ENCODE results near the gene DCUN1D3. TPM values are rescaled to one million over a fixed set of nuclear protein-coding genes. Genes with fewer than 3 reads are reported as not detected.
"Not testable (repeated sequence)": the region's sequence is repeated elsewhere in the genome, so short reads cannot be mapped to it uniquely, and the experiment has no call there.

DCUN1D3 gene
- total RNA-seq, 1 donor from 2014 or later = 15.8 TPM

- intact Hi-C loops (cut with DNase I) = no loop called here
- DNase-seq (ENCODE audit: missing footprints) (no peak), ATAC-seq (no peak)
Measured at GRCh38 chr16:20871941-20872815, 28.0 kb downstream of the DCUN1D3 start.

- no peak for ATAC-seq
- intact Hi-C loops (cut with DNase I) = no loop called here
- DNase-seq (ENCODE audit: missing footprints) = no peak
Measured at GRCh38 chr16:20871258-20871657, 28.9 kb downstream of the DCUN1D3 start.

DNA sequence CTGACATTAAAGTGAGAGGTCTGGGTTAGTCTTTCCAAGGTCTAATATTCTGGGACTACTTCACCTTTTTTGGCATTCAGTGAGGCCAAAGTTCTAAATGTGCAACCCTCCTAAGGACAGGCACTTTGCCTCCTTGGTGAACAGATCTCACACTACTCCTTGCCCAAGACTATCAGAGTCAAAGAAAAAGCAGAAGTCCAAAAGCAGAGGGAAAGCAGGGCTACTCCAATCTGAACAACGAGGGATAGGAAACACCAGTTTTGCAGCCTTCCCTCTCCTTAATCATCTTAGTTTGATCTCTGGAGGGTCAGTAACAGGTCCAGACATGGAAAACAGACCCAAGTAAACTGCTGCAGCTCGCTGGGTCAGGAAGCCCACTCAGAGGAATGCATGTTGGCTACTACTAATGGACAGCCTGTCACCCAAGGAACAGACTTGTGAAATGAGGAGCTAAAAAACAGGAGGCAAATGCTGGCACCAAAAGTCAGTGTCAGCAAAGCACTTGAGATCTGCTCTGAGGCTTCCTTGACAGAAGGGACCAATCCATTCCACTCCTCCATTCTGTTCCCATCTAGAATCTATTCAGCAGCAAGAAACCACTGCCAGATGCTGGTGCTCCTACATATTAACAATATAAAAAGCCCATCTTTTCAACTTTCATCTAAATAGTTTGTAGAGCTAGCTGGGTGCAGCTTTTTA is 29.9 kb downstream of the DCUN1D3 start:
- DNase-seq (ENCODE audit: missing footprints) (no peak), ATAC-seq (no peak)
- intact Hi-C loops (cut with DNase I) = no loop called here

GRCh38 chr16:20868890-20869289 is 31.3 kb downstream of the DCUN1D3 start:
- DNase-seq (ENCODE audit: missing footprints) (peak; percentile 89), ATAC-seq (peak; percentile 95)
- intact Hi-C loops (cut with DNase I) = loop anchor here (5.0 kb wide), 1 partner anchor 33 kb away; the partner anchor contains the start of genes DCUN1D3 and LYRM1

DNA sequence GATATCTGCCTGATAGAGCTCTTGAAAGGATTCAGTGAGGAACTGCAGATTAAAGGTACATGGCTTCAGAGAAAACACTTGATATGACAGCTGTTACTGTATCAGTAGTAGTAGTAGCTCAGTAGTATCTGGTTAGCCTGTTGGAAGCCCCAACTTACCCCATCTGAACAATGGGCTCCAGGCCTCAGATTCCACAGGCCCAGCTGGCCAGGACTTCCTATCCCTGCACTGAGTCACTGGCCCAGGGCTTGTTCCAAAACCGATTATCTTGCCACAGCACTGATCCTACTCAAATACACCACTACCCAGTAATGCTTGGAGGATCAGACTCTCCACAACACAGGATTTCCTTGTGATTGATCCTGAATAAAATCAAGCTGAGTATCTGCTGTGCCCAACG is 32.6 kb downstream of the DCUN1D3 start:
- no peak for ATAC-seq
- intact Hi-C loops (cut with DNase I) = loop anchor here (5.0 kb wide), 1 partner anchor 35 kb away; the partner anchor contains the start of genes DCUN1D3 and LYRM1
- DNase-seq (ENCODE audit: missing footprints) = no peak

GRCh38 chr16:20866801-20867200 is 33.4 kb downstream of the DCUN1D3 start:
- DNase-seq (ENCODE audit: missing footprints) (no peak), ATAC-seq (peak; percentile 63)
- intact Hi-C loops (cut with DNase I) = loop anchor here (5.0 kb wide), 1 partner anchor 36 kb away; the partner anchor contains the start of genes DCUN1D3 and LYRM1

DNA sequence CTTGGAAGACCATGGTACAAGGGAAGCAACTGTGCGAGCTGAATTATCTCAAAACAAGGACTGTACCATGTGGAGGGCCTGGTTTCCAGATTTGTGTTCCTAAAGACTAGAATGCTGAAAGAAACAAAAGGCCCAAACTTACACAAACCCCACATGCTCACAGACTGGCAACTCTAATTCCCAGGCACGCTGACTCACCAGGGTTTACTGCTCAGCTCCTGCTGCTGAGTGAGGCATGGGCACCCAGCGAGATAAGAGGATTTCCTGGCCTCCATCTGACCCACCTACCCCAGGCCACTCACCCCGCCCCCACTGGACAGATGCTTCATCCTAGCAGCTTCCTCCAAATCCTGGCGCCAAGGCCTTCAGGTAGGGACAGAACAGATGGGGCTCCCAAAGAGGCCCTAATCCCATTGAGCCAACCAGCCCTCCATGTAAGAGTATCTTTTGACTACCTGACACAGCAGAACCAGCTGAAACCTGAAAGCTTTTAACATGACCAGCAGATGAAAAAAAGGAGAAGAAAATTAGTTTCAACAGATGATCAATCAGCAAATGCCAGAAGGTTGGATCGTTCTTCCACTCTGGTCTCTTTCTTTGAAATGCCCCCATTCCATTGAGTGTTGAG is 33.9 kb downstream of the DCUN1D3 start:
- peak; percentile 69 for DNase-seq (ENCODE audit: missing footprints)
- no peak for ATAC-seq
- intact Hi-C loops (cut with DNase I) = loop anchor here (5.0 kb wide), 1 partner anchor 36 kb away; the partner anchor contains the start of genes DCUN1D3 and LYRM1

- intact Hi-C loops (cut with DNase I) = loop anchor here (5.0 kb wide), 1 partner anchor 37 kb away; the partner anchor contains the start of genes DCUN1D3 and LYRM1
- DNase-seq (ENCODE audit: missing footprints) = no peak
Measured at GRCh38 chr16:20865420-20866131, 34.6 kb downstream of the DCUN1D3 start.

DNA sequence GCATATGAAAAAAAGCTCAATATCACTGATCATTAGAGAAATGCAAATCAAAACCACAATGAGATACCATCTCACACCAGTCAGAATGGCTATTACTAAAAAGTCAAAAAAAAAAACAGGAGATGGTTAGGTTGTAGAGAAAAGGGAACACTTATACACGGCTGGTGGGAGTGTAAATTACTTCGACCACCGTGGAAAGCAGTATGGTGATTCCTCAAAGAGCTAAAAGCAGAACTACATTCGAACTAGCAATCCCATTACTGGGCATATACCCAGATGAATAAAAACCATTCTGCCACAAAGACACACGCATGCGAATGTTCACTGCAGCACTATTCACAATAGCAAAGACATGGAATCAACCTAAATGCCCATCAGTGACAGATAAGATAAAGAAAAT is 35.8 kb downstream of the DCUN1D3 start:
- DNase-seq (ENCODE audit: missing footprints); ATAC-seq; intact Hi-C loops (cut with DNase I): not testable (repeated sequence)

More at GRCh38 chr16:20865420-20866131, 34.6 kb downstream of the DCUN1D3 start:
- no peak for ATAC-seq

- DNase-seq (ENCODE audit: missing footprints) = no peak
- intact Hi-C loops (cut with DNase I) = no loop called here
- no peak for ATAC-seq
Measured at GRCh38 chr16:20862162-20862960, 37.8 kb downstream of the DCUN1D3 start.

- ATAC-seq; DNase-seq (ENCODE audit: missing footprints); intact Hi-C loops (cut with DNase I): not testable (repeated sequence)
Measured at GRCh38 chr16:20860995-20861394, 39.2 kb downstream of the DCUN1D3 start.

- ATAC-seq (no peak), DNase-seq (ENCODE audit: missing footprints) (no peak)
- intact Hi-C loops (cut with DNase I) = no loop called here
Measured at GRCh38 chr16:20860361-20860760, 39.8 kb downstream of the DCUN1D3 start.

- peak; percentile 47 for ATAC-seq
- no peak for DNase-seq (ENCODE audit: missing footprints)
- intact Hi-C loops (cut with DNase I) = no loop called here
Measured at GRCh38 chr16:20859699-20860098, 40.5 kb downstream of the DCUN1D3 start.

DNA sequence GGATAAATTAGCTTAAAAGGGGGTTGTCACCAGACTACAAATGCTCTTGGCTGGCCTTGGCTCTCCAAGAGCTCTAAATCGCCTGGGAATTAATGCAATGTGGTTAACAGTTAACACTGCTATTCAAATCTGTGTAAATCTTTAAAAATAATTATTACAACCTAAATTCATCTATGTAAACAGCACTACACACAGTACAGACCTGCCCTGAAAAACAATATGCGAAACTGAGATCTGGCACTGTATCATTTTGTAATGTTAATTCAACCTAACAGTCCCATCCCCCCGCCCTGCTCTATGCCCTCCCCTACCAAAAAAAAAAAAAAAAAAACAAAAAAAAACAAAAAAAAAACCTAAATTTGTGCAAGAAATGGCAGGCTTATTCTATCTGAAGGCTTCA is 40.9 kb downstream of the DCUN1D3 start:
- no peak for DNase-seq (ENCODE audit: missing footprints)
- intact Hi-C loops (cut with DNase I) = no loop called here
- ATAC-seq = no peak

DNA sequence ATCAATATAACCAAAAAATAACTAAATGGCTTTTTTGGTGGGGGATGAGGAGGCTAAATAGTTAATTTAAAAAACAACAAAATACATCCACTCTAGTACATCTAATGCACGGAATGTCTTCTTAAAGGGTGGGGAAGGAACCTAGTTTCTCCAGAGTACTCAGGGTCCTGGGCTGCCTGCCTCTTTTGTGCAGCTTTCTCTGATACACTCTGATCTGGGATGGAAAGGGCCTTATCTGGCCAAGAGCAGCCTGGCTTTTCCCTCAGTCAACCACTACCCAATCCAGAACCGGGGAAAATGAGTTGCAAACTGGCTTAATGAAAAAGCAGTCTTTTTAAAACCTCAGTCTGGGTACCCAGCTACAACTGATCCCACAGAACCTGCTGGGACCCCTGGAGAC is 42.9 kb downstream of the DCUN1D3 start:
- ATAC-seq (no peak), DNase-seq (ENCODE audit: missing footprints) (no peak)
- intact Hi-C loops (cut with DNase I) = no loop called here

- intact Hi-C loops (cut with DNase I) = loop anchor here (5.0 kb wide), 1 partner anchor 302 kb away; the partner anchor contains the start of gene LDAF1
- ATAC-seq (no peak), DNase-seq (ENCODE audit: missing footprints) (no peak)
Measured at GRCh38 chr16:20854963-20855362, 45.2 kb downstream of the DCUN1D3 start.

GRCh38 chr16:20853981-20854620 is 46.1 kb downstream of the DCUN1D3 start:
- ATAC-seq = no peak
- no peak for DNase-seq (ENCODE audit: missing footprints)
- intact Hi-C loops (cut with DNase I) = loop anchor here (5.0 kb wide), 1 partner anchor 303 kb away; the partner anchor contains the start of gene LDAF1

Measured in Right ventricle myocardium inferior (tissue), 1 donor.